Keratinocyte (primary cell): ENCODE measurements around the gene CFAP210. TPM values are rescaled to one million over a fixed set of nuclear protein-coding genes. Genes with fewer than 3 reads are reported as not detected.

Experiments
- DNase-seq: peaks from one replicate; pipeline ENCODE4 v3.0.0-alpha.2; 2011; ENCODE audit warnings: low read depth, missing footprints, low spot score
- FAIRE-seq: peaks from 2 replicates; lab custom pipeline; 2011; peaks lifted over from hg19 to GRCh38; lab: Jason Lieb, UNC
- H2AFZ ChIP-seq: 2 replicates; pipeline ENCODE4 v1.6.0; 2012; ENCODE audit warnings: low read length, control low read depth, inconsistent platforms; ENCODE audit not compliant: control insufficient read depth
- H3K27ac ChIP-seq: 2 replicates; pipeline ENCODE4 v1.5.1; 2011; ENCODE audit warnings: low read length; ENCODE audit not compliant: control insufficient read depth, insufficient read depth
- H3K27me3 ChIP-seq: 3 replicates; pipeline ENCODE4 v1.6.0; 2011; ENCODE audit warnings: low read length; ENCODE audit not compliant: control insufficient read depth, insufficient read depth; ENCODE audit errors: extremely low read depth
- H3K36me3 ChIP-seq, 2 experiments: 2 replicates in 1 of 2; 3 replicates in 1 of 2; pipeline ENCODE4 v1.5.1; 2011; ENCODE audit warnings: low read length in 2 of 2, mild to moderate bottlenecking in 1 of 2; ENCODE audit not compliant: control insufficient read depth in 2 of 2, insufficient read depth in 2 of 2; ENCODE audit errors: extremely low read depth in 1 of 2
- H3K4me1 ChIP-seq: 3 replicates; pipeline ENCODE4 v1.5.1; 2011; ENCODE audit warnings: low read length; ENCODE audit not compliant: control insufficient read depth, insufficient read depth; ENCODE audit errors: extremely low read depth
- H3K4me2 ChIP-seq: 3 replicates; pipeline ENCODE4 v1.6.0; 2011; ENCODE audit warnings: low read depth, low read length; ENCODE audit not compliant: control insufficient read depth, insufficient read depth; ENCODE audit errors: extremely low read depth
- H3K4me3 ChIP-seq, 3 experiments: fragments of 200-600 bp in 1 of 3; sonication (generic) in 1 of 3; 2 replicates in 2 of 3; 3 replicates in 1 of 3; pipeline ENCODE4 v1.5.1; 2011 to 2016; ENCODE audit warnings: low read length in 3 of 3, mild to moderate bottlenecking in 3 of 3, control low read depth in 2 of 3, inconsistent platforms in 1 of 3, low read depth in 1 of 3, mixed read lengths in 1 of 3, mixed run types in 1 of 3, moderate library complexity in 1 of 3; ENCODE audit not compliant: control insufficient read depth in 2 of 3, insufficient read depth in 2 of 3; ENCODE audit errors: extremely low read depth in 1 of 3
- H3K79me2 ChIP-seq: 2 replicates; pipeline ENCODE4 v1.6.0; 2012; ENCODE audit warnings: low read length; ENCODE audit not compliant: control insufficient read depth, insufficient read depth
- H3K9ac ChIP-seq: 3 replicates; pipeline ENCODE4 v1.6.0; 2011; ENCODE audit warnings: low read length; ENCODE audit not compliant: control insufficient read depth, insufficient read depth; ENCODE audit errors: extremely low read depth
- H3K9me1 ChIP-seq: 3 replicates; pipeline ENCODE4 v1.6.0; 2011; ENCODE audit warnings: low read length; ENCODE audit not compliant: control insufficient read depth, insufficient read depth; ENCODE audit errors: extremely low read depth
- H3K9me3 ChIP-seq: 2 replicates; pipeline ENCODE4 v1.5.1; 2012; ENCODE audit warnings: low read depth, low read length; ENCODE audit not compliant: control insufficient read depth
- H4K20me1 ChIP-seq: 3 replicates; pipeline ENCODE4 v1.6.0; 2011; ENCODE audit warnings: low read length; ENCODE audit not compliant: control insufficient read depth, insufficient read depth; ENCODE audit errors: extremely low read depth
- CTCF ChIP-seq, 3 experiments: IDR thresholded peaks in 1 of 3; conservative IDR thresholded peaks in 1 of 3; optimal IDR thresholded peaks in 1 of 3; 2 replicates in 2 of 3; 3 replicates in 1 of 3; pipeline versions ENCODE3 to v1.5.1; 2011; ENCODE audit warnings: low read length in 3 of 3, mild to moderate bottlenecking in 3 of 3, moderate library complexity in 2 of 3, control low read depth in 1 of 3, inconsistent platforms in 1 of 3; ENCODE audit not compliant: insufficient read depth in 2 of 3; ENCODE audit errors: extremely low read depth in 1 of 3
- EZH2 ChIP-seq: IDR thresholded peaks from one replicate; pipeline ENCODE4 v1.6.1; 2012; ENCODE audit warnings: inconsistent platforms, mild to moderate bottlenecking, low read length, moderate library complexity
- dilution Hi-C: fragments of 300-500 bp; cut with MboI; formaldehyde crosslinking; loops from one replicate; pipeline ENCODE4 v1.7.0; 2020; ENCODE audit warnings: low sequenced_read_pairs; ENCODE audit not compliant: extremely low pct_ligation_motif_present
- polyA plus RNA-seq, 5 experiments: library from polyadenylated mRNA; depleted of rRNA in 3 of 5; stranded (reverse) in 3 of 5; stranded (forward) in 1 of 5; unstranded in 1 of 5; fragments of >200 nt; gene quantifications; 1 replicate in 1 of 5; 2 replicates in 3 of 5; 3 replicates in 1 of 5; pipeline versions ENCODE4 v1.2.1 to v1.2.3, GENCODE V29; 2011 to 2012; ENCODE audit warnings: missing spikeins in 2 of 5, low read depth in 1 of 5, low replicate concordance in 1 of 5

CFAP210 gene
- polyA plus RNA-seq, 1 donor (not counting 4 experiments of a cell fraction or from before 2014, with no cell fraction given) = 0.30 TPM

- no peaks in the 10 kb centered on the region for H3K4me1 ChIP-seq
- no peak overlapping the region for H3K27ac ChIP-seq
- H3K4me3 ChIP-seq = no peak overlapping the region
- peaks cover 3% of the 10 kb centered on the region for H3K27me3 ChIP-seq
- FAIRE-seq = no peak
- no peaks in the 10 kb centered on the region for H3K36me3 ChIP-seq
- no peak for DNase-seq
- dilution Hi-C loops = no loop called here
- no peak for TF ChIP-seq EZH2
- no peak for TF ChIP-seq CTCF (optimal IDR thresholded peaks at IDR 0.05 in 1 of 3, IDR thresholded peaks at IDR 0.05 in 1 of 3, conservative IDR thresholded peaks at IDR 0.05 in 1 of 3; ENCODE audit: extremely low read depth in 1 of 3, insufficient read depth in 2 of 3, low read length in 3 of 3)
- H3K9ac ChIP-seq = no peak overlapping the region
- H3K9me1 ChIP-seq = no peaks in the 10 kb centered on the region
- no peaks in the 10 kb centered on the region for H3K9me3 ChIP-seq
- H3K4me2 ChIP-seq = no peak overlapping the region
- H3K79me2 ChIP-seq = no peaks in the 10 kb centered on the region
- no peak overlapping the region for H2AFZ ChIP-seq
- H4K20me1 ChIP-seq = no peaks in the 10 kb centered on the region
Observed at GRCh38 chr2:169662744-169663143, 31.5 kb downstream of the CFAP210 start.

- no peak overlapping the region for H3K27ac ChIP-seq
- H3K9me3 ChIP-seq = no peaks in the 10 kb centered on the region
- no peaks in the 10 kb centered on the region for H3K9me1 ChIP-seq
- no peaks in the 10 kb centered on the region for H3K36me3 ChIP-seq
- no peak for TF ChIP-seq CTCF (optimal IDR thresholded peaks at IDR 0.05 in 1 of 3, IDR thresholded peaks at IDR 0.05 in 1 of 3, conservative IDR thresholded peaks at IDR 0.05 in 1 of 3; ENCODE audit: extremely low read depth in 1 of 3, insufficient read depth in 2 of 3, low read length in 3 of 3)
- no peak for TF ChIP-seq EZH2
- peaks cover 3% of the 10 kb centered on the region for H3K27me3 ChIP-seq
- DNase-seq (no peak), FAIRE-seq (no peak)
- H3K9ac ChIP-seq = no peak overlapping the region
- no peak overlapping the region for H3K4me3 ChIP-seq
- no peak overlapping the region for H3K4me2 ChIP-seq
- H2AFZ ChIP-seq = no peak overlapping the region
- dilution Hi-C loops = no loop called here
- no peaks in the 10 kb centered on the region for H3K79me2 ChIP-seq
- no peaks in the 10 kb centered on the region for H3K4me1 ChIP-seq
- no peaks in the 10 kb centered on the region for H4K20me1 ChIP-seq
Observed at GRCh38 chr2:169661265-169661664, 32.9 kb downstream of the CFAP210 start.
